ENCODE results near the gene LILRA2.
"Not testable (repeated sequence)": the region's sequence is repeated elsewhere in the genome, so short reads cannot be mapped to it uniquely, and the experiment has no call there.

- not testable (repeated sequence) for TF ChIP-seq CTCF (conservative IDR thresholded peaks at IDR 0.05 in 1 of 2, IDR thresholded peaks at IDR 0.05 in 1 of 2; ENCODE audit: extremely low read depth in 1 of 2, insufficient read depth in 1 of 2, low read depth in 1 of 2, low read length in 2 of 2); EZH2 (IDR thresholded peaks at IDR 0.05; ENCODE audit: borderline replicate concordance, low read length)
Measured at GRCh38 chr19:54624934-54625730, 51.5 kb downstream of the LILRA2 start.
